ENCODE results near the gene TBRG4.

GRCh38 chr7:45053941-45054340, 57.6 kb downstream of the TBRG4 start:
- TF ChIP-seq ZNF274 (IDR thresholded peaks at IDR 0.05; ENCODE audit: low read depth, low read length) (no peak), YY1 (IDR thresholded peaks at IDR 0.05; ENCODE audit: insufficient read depth, insufficient read length) (no peak)
